NCI-H2171 treated with DMSO at 0.1 percent for 48 hours (cell line): Measurements from ENCODE around the gene DCT.
"Not testable (repeated sequence)": the region's sequence is repeated elsewhere in the genome, so short reads cannot be mapped to it uniquely, and the experiment has no call there.

Source experiments
- DNase-seq: peaks from one replicate; lab custom pipeline; 2025; lab: John Stamatoyannopoulos, UW

Gene DCT

DNA sequence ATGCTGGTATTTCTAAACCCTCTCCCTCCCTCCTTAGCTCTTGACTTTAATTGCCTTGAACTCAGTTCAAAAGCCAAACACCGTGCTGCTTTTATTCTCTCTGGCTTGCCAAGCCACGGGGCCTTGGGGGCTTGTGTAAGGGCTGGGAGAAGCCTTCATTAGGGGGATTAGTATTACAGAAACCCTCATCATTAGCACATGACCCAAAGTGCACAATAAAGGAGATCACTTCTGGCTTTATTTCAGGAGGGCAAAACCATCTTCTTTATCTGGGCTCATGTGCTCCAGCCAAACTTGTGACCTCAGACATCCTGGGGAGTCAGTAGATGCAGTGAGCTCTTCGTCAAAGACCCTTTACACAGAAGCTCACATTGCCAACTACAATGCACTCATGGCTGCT is at the start of gene DCT:
DCT (minus strand) TSS at position 67 of the 400 bp plus-strand sequence. CDS start 427 bp downstream, outside the sequence.
- peak; percentile 53 for DNase-seq

DNA sequence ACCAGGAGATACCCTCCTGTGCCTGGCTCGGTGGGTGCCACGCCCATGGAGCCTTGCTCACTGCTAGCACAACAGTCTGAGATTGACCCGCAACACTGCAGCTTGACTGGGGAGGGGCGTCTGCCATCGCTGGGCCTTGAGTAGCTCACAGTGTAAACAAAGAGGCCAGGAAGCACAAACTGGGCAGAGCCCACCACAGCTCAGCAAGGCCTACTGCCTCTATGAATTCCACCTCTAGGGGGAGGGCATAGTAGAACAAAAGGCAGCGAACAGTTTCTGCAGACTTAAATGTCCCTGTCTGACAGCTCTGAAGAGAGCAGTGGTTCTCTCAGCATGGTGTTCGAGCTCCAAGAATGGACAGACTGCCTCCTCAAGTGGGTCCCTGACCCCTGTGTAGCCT is 47.5 kb upstream of the DCT start:
- DNase-seq: not testable (repeated sequence)

DNA sequence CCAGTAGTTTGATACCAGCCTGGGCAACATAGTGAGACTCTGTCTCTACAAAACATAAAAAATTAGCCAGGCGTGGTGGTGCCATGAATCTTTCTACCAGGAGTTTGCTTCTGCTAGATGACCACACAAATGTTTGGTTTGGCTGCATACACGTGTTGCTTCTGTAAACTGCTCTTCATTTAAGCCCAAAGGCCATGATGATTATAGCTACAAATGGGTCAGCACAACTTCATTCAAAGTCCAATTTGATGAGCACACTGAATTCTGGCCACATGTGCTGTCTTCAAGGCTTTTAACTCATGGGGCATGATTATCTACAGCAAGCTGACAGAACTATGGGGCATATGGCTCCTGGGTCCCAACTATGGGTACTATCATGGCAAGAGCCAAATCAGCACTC is 46.3 kb upstream of the DCT start:
- no peak for DNase-seq

DNA sequence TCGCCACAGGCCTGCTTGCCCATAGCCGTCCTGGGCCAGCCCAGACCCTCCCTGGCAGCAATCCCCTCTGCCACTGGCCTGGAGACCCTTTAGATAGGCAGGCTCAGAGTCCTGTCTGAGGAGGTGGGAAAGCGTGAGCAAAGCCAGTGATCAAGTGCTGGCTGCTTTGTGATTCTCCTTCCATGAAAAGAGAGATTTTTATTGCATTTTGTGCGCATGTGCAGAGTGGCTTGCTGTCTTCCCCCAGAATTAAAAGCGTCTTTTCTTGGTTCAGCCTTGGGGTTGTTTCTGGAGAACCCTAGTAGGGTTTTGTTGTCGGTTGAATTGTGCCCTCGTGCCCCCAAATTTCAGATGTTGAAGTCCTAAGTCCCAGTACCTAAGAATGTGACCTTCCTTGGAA is 44.9 kb upstream of the DCT start:
- DNase-seq: no peak

DNA sequence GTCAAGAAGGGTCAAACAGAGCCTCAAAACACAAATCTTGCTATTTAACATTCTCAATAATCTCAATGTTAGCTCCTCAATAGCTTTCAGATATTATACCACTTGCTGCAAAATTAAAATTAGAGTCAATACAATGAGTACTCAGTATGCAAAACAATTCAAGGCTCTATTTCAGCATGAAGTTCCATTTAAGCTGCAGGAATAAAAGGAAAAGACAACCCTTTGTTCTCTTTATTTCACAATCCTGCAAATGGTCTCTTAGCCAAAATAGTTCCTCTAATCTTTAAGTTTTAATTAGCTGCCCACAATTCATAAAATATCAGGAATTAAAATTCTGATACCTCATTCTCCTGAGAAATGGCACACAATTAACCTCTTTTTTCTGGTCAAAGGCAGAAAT is 40.5 kb upstream of the DCT start:
- no peak for DNase-seq

DNA sequence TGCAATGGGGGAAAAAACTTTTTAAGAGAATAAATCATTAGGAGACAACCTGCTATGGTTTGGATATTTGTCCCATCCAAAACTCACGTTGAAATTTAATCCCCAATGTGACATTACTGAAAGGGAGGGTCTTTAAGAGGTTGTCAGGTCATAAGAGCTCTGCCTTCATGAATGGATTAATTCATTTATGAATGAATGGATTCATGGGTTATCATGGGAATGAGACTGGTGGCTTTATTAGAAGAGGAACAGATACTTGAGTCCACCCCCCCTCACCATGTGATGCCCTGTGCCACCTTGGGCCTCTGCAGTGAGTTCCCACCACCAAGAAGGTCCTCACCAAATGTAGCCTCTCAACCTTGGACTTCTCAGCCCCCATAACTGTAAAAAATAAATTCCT is 37.0 kb upstream of the DCT start:
- DNase-seq: no peak

DNA sequence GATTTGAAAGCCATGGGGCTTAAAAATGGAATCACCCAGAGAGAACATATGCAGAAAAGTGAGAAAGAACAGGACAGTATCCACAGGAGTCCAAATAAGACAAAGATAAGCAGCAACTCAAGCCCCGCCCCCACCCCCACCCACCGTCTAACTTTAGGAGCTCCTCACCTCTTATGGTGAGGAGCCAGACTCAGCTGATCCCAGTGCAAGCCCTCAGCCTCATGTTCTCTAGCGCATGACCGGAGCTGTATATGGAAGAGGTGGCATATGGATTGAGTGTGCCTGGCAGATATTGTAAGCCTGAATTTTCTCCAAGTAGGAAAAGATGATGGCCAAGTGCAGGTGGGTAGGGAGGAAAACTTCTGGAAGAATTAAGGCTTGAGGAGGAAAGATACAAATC is 36.4 kb upstream of the DCT start:
- no peak for DNase-seq

DNA sequence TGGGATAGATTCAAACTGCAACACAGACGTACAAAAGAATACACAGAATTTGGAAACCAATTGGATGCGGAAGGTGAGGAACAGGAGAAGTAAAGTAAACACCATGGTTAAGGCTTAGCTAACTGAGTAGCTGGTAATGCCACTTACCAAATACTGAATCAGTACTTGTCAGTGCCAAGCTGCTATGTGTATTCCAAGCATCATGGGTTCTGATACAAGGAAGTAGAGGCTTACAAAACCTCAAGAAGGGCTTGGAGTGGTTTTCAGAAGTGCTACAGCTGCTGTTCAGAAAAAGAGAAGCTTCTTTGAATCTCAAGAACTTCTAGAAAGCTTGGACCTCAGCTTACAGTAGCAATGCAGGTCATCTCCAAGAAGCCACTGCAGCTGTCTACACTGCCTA is 35.9 kb upstream of the DCT start:
- no peak for DNase-seq

DNA sequence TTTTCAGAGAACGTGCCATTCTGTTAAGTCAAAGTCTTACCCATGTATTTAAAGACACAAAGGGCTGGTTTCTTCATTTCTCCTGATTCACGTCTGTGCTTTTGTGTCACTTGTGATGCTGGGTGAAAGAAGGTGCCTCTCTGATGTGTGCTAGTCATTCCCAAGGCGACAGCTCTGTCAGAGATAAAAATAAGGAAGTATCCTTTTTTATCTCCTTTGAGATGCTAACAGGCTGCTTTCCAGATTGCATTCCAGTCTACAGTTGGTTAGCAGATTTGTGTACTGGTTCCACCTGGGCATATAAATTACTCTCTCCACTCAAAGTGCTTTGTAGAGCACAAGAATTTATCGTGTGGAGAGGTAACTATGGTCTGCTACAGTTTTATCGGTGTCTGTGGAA is 33.5 kb upstream of the DCT start:
- no peak for DNase-seq

DNA sequence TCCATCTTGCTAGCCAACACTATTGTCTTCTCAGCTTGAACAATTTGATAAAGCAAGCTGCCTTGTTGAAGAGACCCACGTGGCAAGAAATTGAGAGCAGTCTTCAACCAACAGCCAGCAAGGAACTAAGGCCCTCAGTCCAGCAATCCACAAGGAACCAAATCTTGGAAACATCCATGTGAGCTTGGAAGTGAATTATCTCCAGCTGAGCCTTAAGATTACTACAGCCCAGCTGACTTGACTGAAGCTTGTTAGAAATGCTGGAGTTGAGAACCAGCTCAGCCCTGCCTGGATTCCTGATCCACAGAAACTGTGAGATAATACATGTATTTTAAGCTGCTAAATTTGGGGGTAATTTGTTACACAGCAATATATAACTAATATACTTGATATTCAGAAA is 26.2 kb upstream of the DCT start:
- no peak for DNase-seq

DNA sequence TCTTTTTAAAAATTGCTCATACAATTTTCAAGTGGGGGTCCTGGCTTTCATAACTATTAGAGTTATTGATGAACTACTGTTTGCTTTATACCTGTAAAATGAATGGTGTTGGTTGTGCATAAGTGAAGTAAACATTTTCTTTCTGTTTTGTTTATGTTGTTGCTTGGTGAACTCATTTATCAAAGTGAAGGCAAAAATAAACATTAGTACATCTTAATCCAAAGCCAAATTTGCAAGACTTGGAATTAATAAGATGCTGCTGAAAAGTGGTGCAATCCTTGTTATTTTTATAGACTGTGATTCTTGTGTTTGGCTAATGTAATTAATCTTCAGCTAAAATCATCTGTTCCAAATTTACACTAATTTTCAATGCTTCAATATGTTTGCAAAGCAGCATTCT is 24.4 kb upstream of the DCT start:
- no peak for DNase-seq

DNA sequence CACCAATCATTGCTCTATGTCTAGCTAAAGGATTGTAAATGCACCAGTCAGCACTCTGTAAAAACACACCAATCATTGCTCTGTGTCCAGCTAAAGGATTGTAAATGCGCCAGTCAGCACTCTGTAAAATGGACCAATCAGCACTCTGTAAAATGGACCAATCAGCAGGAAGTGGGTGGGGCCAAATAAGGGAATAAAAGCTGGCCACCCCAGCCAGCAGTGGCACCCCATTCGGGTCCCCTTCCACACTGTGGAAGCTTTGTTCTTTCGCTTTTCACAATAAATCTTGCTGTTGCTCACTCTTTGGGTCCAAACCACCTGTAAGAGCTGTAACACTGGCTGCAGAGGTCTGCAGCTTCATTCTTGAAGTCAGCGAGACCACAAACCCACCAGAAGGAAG is 19.3 kb upstream of the DCT start:
- not testable (repeated sequence) for DNase-seq

DNA sequence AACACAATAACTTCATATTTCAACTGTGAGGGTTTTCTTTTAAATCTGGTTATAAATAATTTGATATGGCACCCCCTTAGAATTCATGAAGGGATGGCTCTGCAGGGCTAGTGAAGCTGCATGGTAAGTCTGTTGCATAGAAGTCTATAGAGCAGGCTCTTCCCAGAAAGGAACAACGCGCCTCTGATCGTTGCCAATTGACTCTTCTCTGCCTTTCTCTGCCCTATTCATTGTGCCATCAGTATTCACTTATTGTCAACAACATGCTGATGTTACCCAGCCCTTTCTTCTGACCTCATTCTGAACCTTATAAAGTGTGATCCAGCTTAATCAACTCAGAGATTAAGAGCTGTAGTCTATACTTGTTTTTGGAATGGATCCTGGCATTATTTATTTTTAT is 16.3 kb upstream of the DCT start:
- DNase-seq: no peak

DNA sequence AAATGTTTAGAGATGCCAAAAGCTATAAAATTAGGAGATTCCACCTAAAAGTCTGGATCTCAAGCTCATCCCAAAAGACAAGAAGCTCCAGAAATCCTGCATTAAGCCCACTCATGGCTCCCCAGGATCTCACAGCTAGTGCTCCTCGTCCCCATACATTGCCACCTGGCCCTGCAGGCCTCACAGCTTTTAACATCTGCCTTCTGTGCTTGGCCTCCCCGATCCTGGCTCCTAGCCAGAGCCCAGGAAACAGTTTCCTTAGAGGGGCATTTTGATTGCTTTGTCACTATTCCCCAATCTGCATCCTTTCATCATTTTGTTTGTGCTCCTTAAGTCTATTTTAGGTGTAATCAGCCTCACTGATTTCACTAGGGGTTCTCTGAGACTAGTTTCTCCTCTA is 14.5 kb upstream of the DCT start:
- peak; percentile 93 for DNase-seq

DNA sequence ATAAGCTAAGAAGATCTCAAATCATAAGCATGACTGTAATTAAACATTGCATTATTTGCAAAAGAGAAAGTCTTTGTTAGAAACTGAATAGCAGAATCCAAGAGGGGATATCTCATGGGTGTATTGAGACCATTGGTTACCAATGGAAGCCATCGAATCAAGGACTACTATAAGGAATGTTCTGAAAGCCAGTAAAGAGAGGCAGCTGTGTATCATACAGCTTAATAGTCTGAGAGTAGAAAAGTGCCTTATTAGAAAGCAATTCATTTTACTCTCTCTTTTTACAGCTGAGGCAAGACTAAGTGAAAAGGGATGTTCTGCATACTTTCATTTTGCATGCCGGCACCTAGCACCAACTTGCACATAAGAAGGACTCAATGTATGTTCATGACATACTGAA is 7.6 kb upstream of the DCT start:
- DNase-seq: no peak

DNA sequence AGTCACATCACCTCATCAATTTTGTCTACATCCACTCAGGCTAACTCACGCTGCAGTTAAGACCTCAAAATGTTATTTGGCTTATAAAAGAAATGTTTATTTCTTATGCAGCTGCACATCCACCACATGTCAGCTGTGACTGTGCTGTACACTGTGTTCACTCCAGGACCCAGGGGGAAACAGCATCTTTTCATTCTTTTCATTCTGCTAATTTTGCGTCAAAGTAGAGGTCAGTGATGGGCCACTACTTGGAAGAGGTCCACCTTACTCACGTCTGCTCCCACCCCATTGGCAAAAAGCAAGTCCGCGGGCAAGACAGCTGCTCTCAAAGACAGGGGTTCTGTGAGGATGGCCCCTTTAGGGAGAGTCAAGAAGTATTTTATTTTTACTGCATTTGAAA is 4.5 kb upstream of the DCT start:
- DNase-seq: no peak

DNA sequence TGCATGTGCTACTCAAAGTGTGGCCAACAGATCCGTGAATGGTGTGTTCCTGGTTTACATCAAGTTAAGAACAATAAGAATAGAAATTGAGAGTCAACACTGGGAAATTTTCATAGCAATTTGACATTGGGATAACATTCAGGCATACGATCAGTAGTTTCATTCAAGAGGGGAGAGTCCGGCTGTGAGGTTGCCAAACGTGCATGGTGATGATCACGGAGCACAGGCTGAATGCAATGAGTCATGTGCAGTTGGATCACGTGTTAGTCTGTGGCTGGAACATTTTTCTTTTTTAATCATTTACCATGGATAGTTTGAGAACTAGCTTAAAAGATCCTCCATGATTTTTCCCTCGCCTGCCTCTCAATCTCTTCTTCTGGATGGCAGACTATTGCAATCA is 2.5 kb upstream of the DCT start:
- DNase-seq: no peak

DNA sequence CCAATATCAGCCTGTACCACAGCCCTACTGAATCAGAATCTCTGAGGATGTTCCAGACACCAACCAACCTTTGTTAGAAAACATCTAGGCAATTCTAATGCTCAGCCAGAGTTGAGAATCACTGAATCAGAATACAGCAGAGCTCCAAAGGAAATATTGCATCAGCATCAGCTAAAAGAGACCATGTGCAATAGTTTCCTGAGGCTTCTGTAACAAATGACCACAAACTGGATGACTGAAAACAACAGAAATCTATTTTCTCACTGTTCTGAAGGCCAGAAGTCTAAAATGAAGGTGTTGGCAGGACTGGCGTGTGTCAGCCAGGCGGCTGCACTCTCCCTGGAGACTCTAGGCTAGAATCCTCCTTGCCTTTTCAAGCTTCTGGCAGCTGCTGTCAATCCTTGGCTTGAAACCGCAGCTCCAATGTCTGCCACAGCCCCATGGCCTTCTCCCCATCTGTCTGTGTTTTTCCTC is 1.2 kb upstream of the DCT start:
- DNase-seq: peak; percentile 97

DNA sequence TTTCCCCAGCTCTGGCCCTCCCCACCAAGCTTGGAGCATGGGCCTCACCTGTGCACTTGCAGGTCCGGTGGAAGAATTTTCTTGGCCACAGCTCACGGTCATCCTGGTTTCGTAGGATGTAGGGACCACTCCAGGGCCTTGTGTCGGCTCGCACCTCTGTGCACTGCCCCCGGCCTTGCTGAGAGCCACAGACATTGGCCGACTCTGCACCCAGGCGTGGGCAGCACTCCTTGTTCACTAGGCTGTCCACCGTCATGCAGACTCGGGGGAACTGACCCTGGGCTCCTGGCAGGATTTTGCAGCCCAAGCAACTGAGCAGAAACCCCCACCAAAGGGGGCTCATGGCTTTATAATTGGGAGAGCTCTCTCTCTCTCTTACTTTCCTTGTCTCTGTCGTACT is 569 bp downstream of the DCT start:
- no peak for DNase-seq

DNA sequence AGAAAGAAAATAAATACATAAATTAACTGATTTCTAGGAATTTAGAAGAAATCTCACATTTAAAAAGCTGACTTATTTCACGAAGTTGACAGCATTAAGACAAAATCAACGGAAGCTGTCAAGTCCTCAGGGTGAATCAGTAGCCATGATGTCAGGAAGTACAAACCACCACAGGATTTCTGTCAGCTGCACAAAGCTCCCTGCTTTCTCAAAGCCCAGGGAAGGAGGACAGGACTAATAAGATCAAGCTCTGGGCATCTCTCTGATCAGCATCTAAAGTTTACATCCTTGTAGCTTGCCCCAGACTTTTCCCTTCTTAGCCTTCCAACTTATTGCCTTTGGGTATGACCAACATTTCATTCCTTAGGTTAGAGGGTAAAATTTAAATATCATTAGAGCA is 9.4 kb downstream of the DCT start:
- DNase-seq: no peak

DNA sequence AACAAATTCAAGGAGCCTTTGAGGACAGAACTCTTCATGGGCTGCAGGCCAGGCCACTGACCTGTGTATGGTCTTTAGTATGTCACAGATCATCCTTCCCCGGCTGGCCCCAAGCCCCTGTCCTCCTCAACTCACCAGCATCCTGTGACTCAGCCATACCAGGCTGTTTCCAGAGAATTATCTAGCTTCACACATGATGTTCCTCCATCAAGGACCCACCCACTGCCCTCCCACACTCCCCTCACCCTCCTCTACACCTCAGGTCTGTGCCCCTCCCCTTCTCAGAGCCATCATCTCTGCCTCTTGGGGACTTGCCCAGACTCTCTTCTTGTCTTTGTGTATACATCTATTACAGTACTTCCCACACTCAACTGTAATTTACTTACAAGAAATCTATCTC is 14.7 kb downstream of the DCT start:
- no peak for DNase-seq

DNA sequence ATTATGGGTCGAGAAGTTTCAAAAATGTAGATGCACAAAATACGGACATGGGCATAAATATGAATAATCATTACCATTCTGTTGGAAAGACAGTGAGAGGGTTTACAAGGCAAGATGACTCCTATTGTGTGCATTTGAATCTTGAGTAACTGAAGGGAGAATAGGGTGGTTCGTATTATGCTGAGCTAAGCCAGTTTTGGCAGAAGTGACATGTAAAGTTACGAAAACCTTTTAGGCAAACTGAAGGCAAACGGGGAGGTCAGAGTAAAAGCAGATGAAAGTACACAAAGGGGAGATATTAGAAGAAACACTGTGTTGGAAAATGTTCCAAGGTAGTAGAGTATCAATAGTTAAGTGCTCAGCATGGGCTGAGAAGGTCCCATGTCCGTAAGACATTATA is 16.8 kb downstream of the DCT start:
- no peak for DNase-seq

DNA sequence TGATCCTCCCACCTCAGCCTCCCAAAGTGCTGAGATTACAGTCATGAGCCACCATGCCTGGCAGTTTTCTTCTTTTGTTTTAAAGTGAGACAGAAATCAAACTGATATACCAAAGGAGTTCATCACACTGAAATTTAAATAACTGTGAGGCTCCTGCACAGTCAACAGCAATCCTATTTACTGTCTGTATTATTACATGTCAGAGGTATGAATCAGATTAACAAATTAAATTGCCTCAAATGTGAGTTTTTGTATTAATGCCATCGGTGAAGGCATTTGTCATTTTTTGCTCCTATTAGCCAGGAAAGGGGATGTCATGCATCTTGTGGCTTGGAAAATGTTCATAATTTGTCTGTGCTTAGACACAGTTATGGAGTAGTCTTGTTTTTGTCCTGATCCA is 20.4 kb downstream of the DCT start:
- no peak for DNase-seq

DNA sequence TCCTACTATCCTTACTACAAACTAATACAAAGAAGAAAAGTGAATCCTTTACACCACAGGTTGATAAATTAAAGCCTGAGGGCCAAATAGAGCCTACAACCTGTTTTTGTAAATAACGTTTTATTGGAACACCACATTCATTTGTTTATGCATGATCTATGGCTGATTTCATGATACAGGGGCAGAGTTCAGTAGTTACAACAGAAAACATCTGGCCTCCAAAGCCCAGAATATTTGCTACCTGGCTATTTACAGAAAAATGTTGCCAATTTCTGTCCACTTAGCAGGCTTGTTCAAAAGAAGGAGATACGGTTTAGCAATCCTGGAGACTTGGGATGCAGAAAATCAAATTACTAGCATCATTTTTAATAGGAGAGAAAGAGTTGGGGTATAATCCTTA is 24.1 kb downstream of the DCT start:
- no peak for DNase-seq

DNA sequence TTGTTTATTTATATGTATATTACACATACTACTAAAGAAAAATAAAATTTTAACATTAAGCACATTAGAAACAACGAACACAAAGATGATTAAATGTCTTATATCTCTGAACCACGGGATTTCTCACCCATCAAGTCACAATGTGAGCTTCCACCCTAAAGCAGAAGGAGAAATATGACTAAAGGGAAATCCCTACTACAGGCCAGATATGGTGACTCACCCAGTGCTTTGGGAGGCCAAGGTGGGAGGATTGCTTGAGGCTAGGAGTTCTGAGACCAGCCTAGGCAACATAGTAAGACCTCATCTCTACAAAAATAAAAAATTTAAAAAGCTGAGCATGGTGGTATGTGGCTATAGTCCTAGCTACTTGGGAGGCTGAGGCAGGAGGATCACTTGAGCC is 24.6 kb downstream of the DCT start:
- DNase-seq: no peak
